ENCODE measurements around the gene DDX49. TPM values are rescaled to one million over a fixed set of nuclear protein-coding genes. Genes with fewer than 3 reads are reported as not detected.

DDX49 gene
- total and polyA plus RNA-seq, 9 of the 15 experiments (the other 6 are each of a cell fraction or from before 2014, with no cell fraction given) = 1.1 to 113 (median 45.7) TPM

DNA sequence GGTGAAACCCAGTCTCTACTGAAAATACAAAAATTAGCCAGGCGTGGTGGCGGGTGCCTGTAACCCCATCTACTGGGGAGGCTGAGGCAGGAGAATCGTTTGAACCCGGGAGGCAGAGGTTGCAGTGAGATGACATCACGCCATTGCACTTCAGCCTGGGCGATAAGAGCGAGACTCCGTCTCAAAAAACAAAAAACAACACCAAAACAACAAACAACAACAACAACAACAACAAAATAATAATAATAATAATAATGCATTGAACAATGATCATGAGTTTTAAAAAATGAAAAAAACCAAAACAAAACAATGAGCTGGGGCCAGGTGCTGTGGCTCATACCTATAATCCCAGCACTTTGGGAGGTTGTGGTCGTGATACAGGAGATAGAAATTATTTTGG lies 44.6 kb downstream of the DDX49 start:
- no peak for TF ChIP-seq PHB2 (IDR thresholded peaks at IDR 0.05; ENCODE audit: low read depth)
- TF ChIP-seq TAF1 (IDR thresholded peaks at IDR 0.05; ENCODE audit: control insufficient read depth, extremely low read depth, insufficient read depth, low read length, severe bottlenecking) = no peak
- no peak for TF ChIP-seq DDX20 (tag; IDR thresholded peaks at IDR 0.05; ENCODE audit: low read depth)
- TF ChIP-seq ESRRA (IDR thresholded peaks at IDR 0.05; ENCODE audit: borderline replicate concordance, low read depth) = no peak
- TF ChIP-seq SUPT5H (IDR thresholded peaks at IDR 0.05) = no peak
- TF ChIP-seq CEBPB (tag; IDR thresholded peaks at IDR 0.05) = no peak
- TF ChIP-seq CBX8 (IDR thresholded peaks at IDR 0.05; ENCODE audit: borderline replicate concordance, extremely low read depth, low read depth, low read length, poor library complexity, severe bottlenecking) = no peak
- TF ChIP-seq PRMT5 (CRISPR knock-in tag; IDR thresholded peaks at IDR 0.05) = no peak
- TF ChIP-seq RBM34 (IDR thresholded peaks at IDR 0.05; ENCODE audit: borderline replicate concordance, insufficient read depth, low read length) = no peak
- TF ChIP-seq BRF2 (IDR thresholded peaks at IDR 0.05; ENCODE audit: borderline replicate concordance, insufficient read depth, insufficient read length) = no peak
- TF ChIP-seq, protein P1, sequence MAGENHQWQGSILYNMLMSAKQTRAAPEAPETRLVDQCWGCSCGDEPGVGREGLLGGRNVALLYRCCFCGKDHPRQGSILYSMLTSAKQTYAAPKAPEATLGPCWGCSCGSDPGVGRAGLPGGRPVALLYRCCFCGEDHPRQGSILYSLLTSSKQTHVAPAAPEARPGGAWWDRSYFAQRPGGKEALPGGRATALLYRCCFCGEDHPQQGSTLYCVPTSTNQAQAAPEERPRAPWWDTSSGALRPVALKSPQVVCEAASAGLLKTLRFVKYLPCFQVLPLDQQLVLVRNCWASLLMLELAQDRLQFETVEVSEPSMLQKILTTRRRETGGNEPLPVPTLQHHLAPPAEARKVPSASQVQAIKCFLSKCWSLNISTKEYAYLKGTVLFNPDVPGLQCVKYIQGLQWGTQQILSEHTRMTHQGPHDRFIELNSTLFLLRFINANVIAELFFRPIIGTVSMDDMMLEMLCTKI (IDR thresholded peaks at IDR 0.05; ENCODE audit: partially characterized antibody) = no peak
- no peak for TF ChIP-seq THAP12 (CRISPR knock-in tag; IDR thresholded peaks at IDR 0.05)
- no peak for TF ChIP-seq ADNP (tag; IDR thresholded peaks at IDR 0.05)
- TF ChIP-seq EP300 (IDR thresholded peaks at IDR 0.05; ENCODE audit: low read length) = no peak
- TF ChIP-seq SMAD2 (IDR thresholded peaks at IDR 0.05; ENCODE audit: low read depth, low read length) = no peak
- TF ChIP-seq BRF1 (IDR thresholded peaks at IDR 0.05; ENCODE audit: borderline replicate concordance, extremely low read depth, insufficient read length) = no peak
- no peak for TF ChIP-seq FOSL1 (tag; conservative IDR thresholded peaks at IDR 0.05)
- no peak for TF ChIP-seq ZKSCAN1 (IDR thresholded peaks at IDR 0.05; ENCODE audit: low read depth, low read length)
- no peak overlapping the region for H3K4me2 ChIP-seq (ENCODE audit: insufficient read depth, low read length)
- ChIA-PET CTCF (ENCODE audit: low intra/inter-chr PET ratio) (no interaction called here), POLR2A (interaction anchor here (0.8 to 1.3 kb wide), 2 partner anchors 45 to 576 kb away, joined by 4 read pairs; partner anchors contain the start of genes COPE and DDX49)
- intact Hi-C loops (cut with micrococcal nuclease) (no loop called here), in situ Hi-C loops (cut with MboI) (no loop called here)
- ATAC-seq = no peak
- BruUV-seq (replicated peaks) = no TSS peak
- peaks cover 0 to 7% of the 10 kb centered on the region in 2 experiments; a peak in 3 of 5 replicates for H3K4me1 ChIP-seq (replicated peaks in 1 of 2; ENCODE audit: control insufficient read depth in 2 of 2, insufficient read depth in 2 of 2, low read length in 2 of 2)
- FAIRE-seq = no peak
- H3K79me2 ChIP-seq (ENCODE audit: control insufficient read depth, insufficient read depth, low read length) = no peaks in the 10 kb centered on the region
- no peak overlapping the region for H2AFZ ChIP-seq (ENCODE audit: low read depth, low read length)
- H3K27ac ChIP-seq (ENCODE audit: extremely low read depth, low read depth, low read length) = no peak overlapping the region
- H3K27me3 ChIP-seq (ENCODE audit: control insufficient read depth in 2 of 2, insufficient read depth in 2 of 2, low read length in 2 of 2) = peaks cover 0 to 17% of the 10 kb centered on the region in 2 experiments; a peak in 2 of 5 replicates
- H3K36me3 ChIP-seq (ENCODE audit: control insufficient read depth, insufficient read depth, low read length) = no peaks in the 10 kb centered on the region
- no peak overlapping the region for H3K9ac ChIP-seq (ENCODE audit: insufficient read depth in 1 of 2, low read depth in 2 of 2, low read length in 2 of 2)
- WGBS (ENCODE audit: insufficient coverage, low coverage, missing lambda C conversion rate) = 36% methylated on average over 9 of the region's 9 CpGs
- DNase-seq (ENCODE audit: extremely low read depth in 1 of 4, low spot score in 3 of 4) = no peak
- no peak overlapping the region for H3K4me3 ChIP-seq
- no peaks in the 10 kb centered on the region for H4K20me1 ChIP-seq (replicated peaks; ENCODE audit: control insufficient read depth, insufficient read depth, low read length)
- no peaks in the 10 kb centered on the region for H3K9me1 ChIP-seq (ENCODE audit: control insufficient read depth, insufficient read depth, low read length)
- no peaks in the 10 kb centered on the region for H3K9me3 ChIP-seq (replicated peaks; ENCODE audit: control insufficient read depth, insufficient read depth, low read depth, low read length)

Data from K562 (cell line).